ENCODE measurements around the gene TMCO4.
"Not testable (repeated sequence)": the region's sequence is repeated elsewhere in the genome, so short reads cannot be mapped to it uniquely, and the experiment has no call there.

Gene TMCO4

GRCh38 chr1:19812875-19813642 is 13.3 kb upstream of the TMCO4 start:
- DNase-seq, result no peak

DNA sequence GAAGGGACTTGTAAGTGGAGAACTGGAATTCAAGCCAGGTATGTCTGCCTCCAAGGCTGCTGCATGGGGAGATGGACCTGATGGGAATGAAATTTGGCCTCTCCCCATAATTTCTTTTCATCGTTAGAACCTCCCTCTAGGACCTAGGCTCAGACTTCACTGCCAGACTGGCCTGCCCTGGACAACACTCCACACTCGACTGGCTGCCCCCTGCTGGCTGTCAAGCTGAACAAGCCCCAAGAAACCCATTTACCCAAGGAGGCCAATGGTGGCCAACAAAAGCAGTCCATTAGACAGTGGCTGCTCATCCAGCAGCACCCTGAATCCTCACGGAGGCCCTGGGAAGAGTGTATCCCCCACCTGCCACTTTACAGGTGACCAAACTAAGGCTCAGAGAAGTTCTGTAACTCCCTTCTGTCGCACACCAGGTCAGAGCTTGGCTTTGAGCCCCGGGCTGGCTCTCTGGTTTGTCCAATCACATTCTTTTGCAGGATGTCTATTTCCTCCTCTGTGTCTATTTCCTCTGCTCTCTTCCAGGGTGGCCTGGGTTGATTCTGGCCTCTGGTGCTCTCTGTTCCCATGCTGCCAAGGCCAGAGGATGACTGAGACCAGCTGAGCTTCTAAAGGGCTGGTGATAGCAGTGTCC is 11.6 kb upstream of the TMCO4 start:
- DNase-seq, result peak; percentile 25 to 29

- no peak for DNase-seq
Observed at GRCh38 chr1:19809044-19809750, 9.5 kb upstream of the TMCO4 start.

DNA sequence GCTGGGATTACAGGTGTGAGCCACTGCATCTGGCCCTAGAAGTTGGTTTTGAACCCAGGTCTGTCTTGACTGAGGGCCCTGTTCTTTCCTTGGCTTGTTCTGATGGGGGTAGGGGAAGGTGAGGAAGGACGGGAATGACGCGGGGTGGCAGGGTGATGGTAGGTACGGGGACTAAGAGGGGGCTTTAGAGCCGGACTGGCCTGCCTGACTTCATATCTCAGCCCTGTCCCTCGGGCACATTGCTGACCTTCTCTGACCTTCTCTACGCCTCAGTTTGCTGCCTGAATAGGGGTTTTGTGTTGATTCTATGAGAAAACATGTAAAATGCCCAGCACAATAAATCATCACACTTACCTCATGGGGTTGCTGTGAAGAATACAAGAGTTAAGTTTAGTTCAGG is 8.6 kb upstream of the TMCO4 start:
- DNase-seq, result no peak

- DNase-seq, result no peak
Observed at GRCh38 chr1:19804831-19805251, 5.1 kb upstream of the TMCO4 start.

DNA sequence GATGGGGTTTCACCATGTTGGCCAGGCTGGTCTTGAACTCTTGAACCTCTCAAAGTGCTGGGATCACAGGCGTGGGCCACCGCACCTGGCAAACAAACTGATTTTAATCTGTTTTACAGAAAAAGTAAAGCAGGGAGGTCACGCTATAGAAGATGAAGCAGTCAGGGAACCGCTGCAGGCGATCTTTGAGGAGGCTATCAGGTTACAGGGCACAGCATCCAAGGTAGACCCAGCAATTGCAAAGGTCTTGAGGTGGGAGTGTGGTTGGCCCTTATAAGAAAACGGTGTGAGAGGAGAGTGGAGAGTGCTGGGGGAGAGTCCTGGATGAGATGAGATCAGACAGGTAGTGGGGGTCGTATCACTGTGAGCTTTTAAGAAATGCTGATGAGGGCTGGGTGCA is 2.6 kb upstream of the TMCO4 start:
- DNase-seq, result no peak

DNA sequence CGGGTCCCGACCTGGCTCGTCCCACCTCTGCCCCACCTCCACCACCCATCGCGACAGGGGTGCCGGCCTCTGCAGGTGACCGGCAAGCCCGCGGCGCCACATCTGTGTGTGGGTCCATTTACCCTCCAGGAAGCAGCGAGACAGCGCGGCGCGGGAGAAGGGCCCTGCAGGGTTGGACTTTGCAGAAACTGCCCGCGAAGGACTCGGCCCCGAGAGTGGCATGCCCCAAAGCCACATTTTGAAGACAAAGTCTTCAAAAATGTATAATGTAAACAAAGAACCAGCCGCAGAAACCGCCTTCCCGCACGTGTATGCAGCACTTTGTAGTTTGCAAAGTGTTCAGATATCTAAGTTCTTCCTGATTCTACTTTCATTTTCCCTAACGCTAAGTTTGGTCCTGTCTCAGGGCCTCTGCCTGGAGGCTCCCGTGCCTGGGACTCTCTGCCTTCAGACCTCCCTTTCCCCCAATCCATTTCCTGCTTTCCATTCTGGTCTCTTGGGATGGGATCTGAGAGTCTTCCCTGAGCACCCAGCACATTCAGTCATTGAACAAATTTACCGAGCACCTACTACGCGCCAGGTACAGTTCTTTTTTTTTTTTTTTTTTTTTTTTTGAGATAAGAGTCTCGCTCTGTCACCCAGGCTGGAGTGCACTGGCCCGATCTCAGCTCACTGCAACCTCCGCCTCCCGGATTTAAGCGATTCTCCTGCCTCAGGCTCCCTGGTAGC is 524 bp upstream of the TMCO4 start:
- peak; percentile 24 to 26 for DNase-seq

- DNase-seq, result no peak
Observed at GRCh38 chr1:19798486-19799229, 1.1 kb downstream of the TMCO4 start.

DNA sequence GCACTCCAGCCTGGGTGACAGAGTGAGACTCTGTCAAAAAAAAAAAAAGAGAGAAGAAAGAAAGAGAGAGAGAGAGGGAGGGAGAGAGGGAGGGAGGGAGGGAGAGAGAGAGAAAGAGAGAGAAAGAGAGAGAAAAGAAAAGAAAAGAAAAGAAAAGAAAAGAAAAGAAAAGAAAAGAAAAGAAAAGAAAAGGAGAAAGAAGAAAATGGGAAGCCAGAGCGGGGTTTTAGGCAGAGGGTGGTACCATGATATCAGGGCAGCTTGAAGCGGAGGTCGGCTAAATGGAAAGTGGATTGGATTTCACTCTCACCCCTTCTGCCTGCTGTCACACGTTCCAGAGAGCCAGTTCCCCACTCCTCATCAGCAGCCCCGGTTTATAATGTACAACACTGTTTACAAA is 1.9 kb downstream of the TMCO4 start:
- no peak for DNase-seq

DNA sequence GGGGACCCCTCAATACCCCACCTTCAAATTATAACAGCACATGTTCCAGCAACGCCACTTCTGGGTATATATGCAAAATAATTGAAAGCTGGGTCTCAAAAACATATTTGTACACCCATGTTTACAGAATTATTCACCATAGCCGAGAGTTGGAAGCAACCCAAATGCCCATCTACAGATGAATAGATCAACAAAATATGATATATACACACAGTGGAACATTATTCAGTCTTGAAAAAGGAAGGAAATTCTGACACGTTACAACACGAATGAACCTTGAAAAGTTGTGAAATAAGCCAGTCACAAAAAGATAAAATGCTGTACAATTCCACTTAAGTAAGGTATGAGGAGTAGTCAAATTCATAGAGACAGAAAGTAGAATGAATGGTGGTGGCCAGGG is 5.1 kb downstream of the TMCO4 start:
- no peak for DNase-seq

DNA sequence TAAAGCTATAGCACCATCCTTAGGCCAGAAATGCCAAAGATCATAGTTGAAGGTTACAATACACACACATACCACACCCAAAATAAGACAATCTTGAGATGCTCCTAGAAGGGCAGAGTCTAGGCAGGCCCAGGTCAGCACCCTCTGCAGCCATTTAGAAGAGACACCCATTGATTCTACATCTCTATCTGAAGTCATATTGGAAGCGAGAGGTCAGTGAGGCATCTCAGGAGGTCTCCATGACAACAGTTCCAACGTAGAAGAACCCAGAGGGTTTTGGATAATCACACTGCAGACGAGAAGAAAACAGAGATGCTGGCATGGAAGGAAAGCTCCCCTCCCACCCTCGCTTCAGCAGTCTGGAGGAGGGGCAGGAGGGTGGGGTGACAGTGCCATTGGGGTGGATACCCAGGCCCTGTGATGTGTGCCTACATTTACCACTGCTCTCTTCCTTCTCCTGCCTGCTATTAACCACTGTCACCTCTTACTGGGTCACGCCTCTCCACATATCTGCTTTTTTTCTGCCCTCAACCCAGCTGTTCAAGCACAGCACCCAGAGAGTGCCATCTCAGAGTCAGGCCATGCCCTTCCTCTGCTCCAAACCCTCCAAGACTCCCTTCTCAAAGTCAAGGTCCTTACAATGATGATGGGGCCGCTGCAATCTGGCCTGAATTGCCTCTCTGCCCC is 6.2 kb downstream of the TMCO4 start:
- no peak for DNase-seq

- DNase-seq, result no peak
Observed at GRCh38 chr1:19792237-19793002, 7.3 kb downstream of the TMCO4 start.

DNA sequence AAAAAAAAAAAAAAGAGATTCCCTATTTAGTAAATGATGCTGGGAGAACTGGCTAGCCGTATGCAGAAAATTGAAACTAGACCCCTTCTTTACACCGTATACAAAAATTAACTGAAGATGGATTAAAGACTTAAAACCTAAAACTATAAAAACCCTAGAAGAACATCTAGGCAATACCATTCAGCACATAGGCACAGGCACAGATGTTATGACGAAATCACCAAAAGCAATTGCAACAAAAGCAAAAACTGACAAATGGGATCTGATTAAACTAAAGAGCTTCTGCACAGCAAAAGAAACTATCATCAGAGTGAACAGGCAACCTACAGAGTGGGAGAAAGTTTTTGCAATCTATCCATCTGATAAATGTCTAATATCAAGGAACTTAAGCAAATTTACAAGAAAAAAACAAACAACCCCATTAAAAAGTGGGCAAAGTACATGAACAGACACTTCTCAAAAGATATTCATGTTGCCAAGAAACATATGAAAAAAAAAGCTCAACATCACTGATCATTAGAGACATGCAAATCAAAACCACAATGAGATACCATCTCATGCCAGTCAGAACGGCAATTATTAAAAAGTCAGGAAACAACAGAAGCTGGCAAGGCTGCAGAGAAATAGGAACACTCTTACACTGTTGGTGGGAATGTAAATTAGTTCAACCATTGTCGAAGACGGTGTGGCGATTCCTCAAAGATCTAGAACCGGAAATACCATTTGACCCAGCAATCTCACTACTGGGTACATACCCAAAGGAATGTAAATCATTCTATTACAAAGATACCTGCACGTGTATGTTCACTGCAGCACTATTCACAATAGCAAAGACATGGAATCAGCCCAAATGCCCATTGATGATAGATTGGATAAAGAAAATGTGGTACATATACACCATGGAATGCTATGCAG is 9.4 kb downstream of the TMCO4 start:
- DNase-seq, result not testable (repeated sequence)

DNA sequence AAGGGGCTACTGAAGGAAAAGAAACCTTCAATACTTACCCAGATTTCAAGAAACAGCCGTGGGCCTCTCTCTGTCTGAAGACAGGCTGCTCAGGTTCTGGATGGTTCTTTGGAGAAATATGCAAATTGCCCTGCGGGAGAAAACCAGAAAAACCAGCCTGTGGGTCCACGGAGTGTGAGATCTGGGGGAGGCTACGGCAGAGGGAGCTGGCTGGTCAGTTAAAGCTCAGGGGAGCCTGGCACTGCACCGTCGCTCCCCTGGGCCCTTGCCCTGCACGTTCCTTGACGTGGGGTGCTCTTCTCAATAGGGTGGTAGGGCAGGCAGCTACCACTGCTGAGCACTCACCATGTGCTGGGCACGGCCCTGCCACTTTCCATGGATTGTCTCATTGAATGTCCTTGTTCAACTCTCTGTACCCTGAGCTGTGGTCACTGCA is 12.7 kb downstream of the TMCO4 start:
- DNase-seq, result no peak

- DNase-seq, result no peak
Observed at GRCh38 chr1:19785660-19786059, 14.1 kb downstream of the TMCO4 start.

- DNase-seq, result no peak
Observed at GRCh38 chr1:19780267-19780877, 19.3 kb downstream of the TMCO4 start.

DNA sequence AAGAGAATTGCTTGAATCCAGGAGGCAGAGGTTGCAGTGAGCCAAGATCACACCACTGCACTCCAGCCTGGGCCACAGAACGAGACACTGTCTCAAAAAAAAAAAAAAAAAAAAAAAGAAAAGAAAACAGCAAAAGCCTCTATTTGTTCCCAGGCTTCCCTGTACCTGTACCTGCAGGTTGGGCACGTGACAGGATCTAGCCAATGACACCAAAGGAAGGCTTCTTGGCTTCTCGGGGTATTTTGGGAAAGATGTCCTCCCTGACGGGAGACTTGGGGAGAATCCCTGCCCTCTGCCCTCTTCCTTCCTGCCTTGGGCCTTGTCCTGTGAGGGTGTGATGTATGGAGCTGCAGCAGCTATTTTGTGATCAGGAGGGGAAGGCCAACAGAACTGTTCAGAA is 22.8 kb downstream of the TMCO4 start:
- DNase-seq, result no peak

GRCh38 chr1:19776287-19776686 is 23.4 kb downstream of the TMCO4 start:
- no peak for DNase-seq

DNA sequence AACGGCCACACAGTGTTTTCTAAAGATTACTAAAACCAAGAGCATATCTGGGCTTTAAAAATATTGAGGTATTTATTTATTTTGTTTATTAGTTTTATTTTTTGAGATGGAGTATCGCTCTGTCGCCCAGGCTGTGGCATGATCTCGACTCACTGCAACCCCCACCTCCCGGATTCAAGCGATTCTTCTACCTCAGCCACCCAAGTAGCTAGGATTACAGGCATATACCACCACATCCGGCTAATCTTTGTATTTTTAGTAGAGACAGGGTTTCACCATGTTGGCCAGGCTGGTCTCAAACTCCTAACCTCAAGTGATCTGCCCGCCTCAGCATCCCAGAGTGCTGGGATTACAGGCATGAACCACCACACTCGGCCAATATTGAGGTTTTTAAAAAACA is 23.9 kb downstream of the TMCO4 start:
- DNase-seq, result no peak

DNA sequence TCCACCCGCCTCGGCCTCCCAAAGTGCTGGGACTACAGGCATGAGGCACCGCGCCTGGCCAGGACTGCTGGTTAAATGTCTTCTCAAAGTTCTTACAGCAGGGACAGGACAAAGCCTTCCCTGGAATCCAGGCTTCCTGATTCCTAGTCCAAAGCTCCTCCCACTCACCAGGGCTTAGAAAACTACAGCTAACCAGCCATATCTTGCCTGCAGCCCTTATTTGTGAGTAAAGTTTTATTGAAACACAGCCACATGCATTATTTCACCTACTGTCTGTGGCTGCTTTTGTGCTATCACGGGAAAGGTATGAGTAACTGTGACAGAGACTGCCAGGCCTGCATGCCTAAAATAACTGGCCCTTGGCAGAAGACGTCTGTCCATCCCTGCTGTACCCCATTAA is 24.4 kb downstream of the TMCO4 start:
- DNase-seq, result no peak

Measured in activated CD4-positive, alpha-beta T cell treated with anti-CD3 and anti-CD28 coated beads, Interleukin-2, amount 50 U/mL, for 4 hours (primary cell).